K562 (cell line): ENCODE data around the gene PYGO2. TPM values are rescaled to one million over a fixed set of nuclear protein-coding genes. Genes with fewer than 3 reads are reported as not detected.
A peak's percentile ranks its signal among the peaks of the same experiment; 100 is the strongest.

Experiments
- CHD1 ChIP-seq: fragments of 200-600 bp; sonication (generic); IDR thresholded peaks from one replicate; pipeline ENCODE4 v1.6.1; 2012; ENCODE audit warnings: mild to moderate bottlenecking, moderate library complexity, low read length, inconsistent platforms
- COPS2 ChIP-seq: fragments of 450-650 bp; conservative IDR thresholded peaks from 2 replicates; pipeline ENCODE4 v1.6.1; 2016; ENCODE audit warnings: mild to moderate bottlenecking, moderate library complexity
- MEF2D ChIP-seq: conservative IDR thresholded peaks from 2 replicates; pipeline ENCODE4 v1.6.1; 2016; ENCODE audit warnings: low read depth, missing genetic modification characterization, missing compliant biosample characterization
- NCOA4 ChIP-seq: fragments of 450-650 bp; IDR thresholded peaks from 2 replicates; pipeline ENCODE4 v1.6.1; 2018; ENCODE audit warnings: mild to moderate bottlenecking; ENCODE audit not compliant: partially characterized antibody
- NFRKB ChIP-seq: fragments of 450-650 bp; IDR thresholded peaks from 2 replicates; pipeline ENCODE4 v1.6.1; 2016; ENCODE audit warnings: low read depth
- POU5F1 ChIP-seq: fragments of 150-350 bp; IDR thresholded peaks from 2 replicates; pipeline ENCODE4 v1.6.1; 2014; ENCODE audit warnings: borderline replicate concordance, low read length, low read depth, mild to moderate bottlenecking; ENCODE audit not compliant: partially characterized antibody
- RBFOX2 ChIP-seq: fragments of 200-400 bp; formaldehyde crosslinking; IDR thresholded peaks from 2 replicates; pipeline ENCODE4 v1.6.1; 2017; ENCODE audit warnings: low read depth, mild to moderate bottlenecking, low read length, moderate library complexity
- SP1 ChIP-seq: sonication (generic); formaldehyde crosslinking; IDR thresholded peaks from 2 replicates; pipeline ENCODE4 v1.8.1; 2022; ENCODE audit warnings: mild to moderate bottlenecking, missing genetic modification reagents
- TRIM28 ChIP-seq: fragments of 450-650 bp; IDR thresholded peaks from 2 replicates; pipeline ENCODE4 v1.6.1; 2017
- polyA plus RNA-seq, 8 experiments: library from polyadenylated mRNA; depleted of rRNA in 4 of 8; stranded (reverse) in 5 of 8; unstranded in 3 of 8; fragments of >200 nt; fragmentation: Nextera tagmentation in 2 of 8; fragmentation: Illumina TruSeq in 1 of 8; extraction: Ambion mirVana in 2 of 8; extraction: Trizol in 1 of 8; gene quantifications; 2 replicates each; pipeline versions ENCODE4 v1.2.1 to v1.2.3, GENCODE V29; 2011 to 2014; ENCODE audit warnings: inconsistent platforms in 1 of 8, missing spikeins in 1 of 8
- total RNA-seq, 7 experiments: library from RNA; depleted of rRNA in 6 of 7; stranded (reverse); fragments of >200 nt in 6 of 7; fragmentation: Illumina TruSeq in 2 of 7; extraction: Trizol in 2 of 7; gene quantifications; 2 replicates each; pipeline versions ENCODE4 v1.2.1 to v1.2.3, GENCODE V29; 2011 to 2021; ENCODE audit warnings: low replicate concordance in 1 of 7
- TF ChIP-seq, protein P1 (sequence below): fragments of 450-650 bp; conservative IDR thresholded peaks from 2 replicates; pipeline ENCODE4 v1.6.1; 2016; ENCODE audit warnings: missing genetic modification characterization, low read depth, mild to moderate bottlenecking, control low read depth, missing compliant biosample characterization
- TF ChIP-seq, protein P2 (sequence below): sonication (generic); formaldehyde crosslinking; IDR thresholded peaks from 2 replicates; pipeline ENCODE4 v1.8.1; 2023; ENCODE audit warnings: missing genetic modification reagents, mild to moderate bottlenecking, borderline replicate concordance
- TF ChIP-seq, protein P3 (sequence below), 2 experiments: fragments of 450-650 bp; IDR thresholded peaks; 2 replicates each; pipeline ENCODE4 v1.6.1; 2016; ENCODE audit warnings: mild to moderate bottlenecking in 2 of 2, borderline replicate concordance in 1 of 2, low read depth in 1 of 2, moderate library complexity in 1 of 2

The PYGO2 gene
- total and polyA plus RNA-seq, 9 of the 15 experiments (the other 6 are each of a cell fraction or from before 2014, with no cell fraction given): 8.3 to 36.2 (median 18.2) TPM

DNA sequence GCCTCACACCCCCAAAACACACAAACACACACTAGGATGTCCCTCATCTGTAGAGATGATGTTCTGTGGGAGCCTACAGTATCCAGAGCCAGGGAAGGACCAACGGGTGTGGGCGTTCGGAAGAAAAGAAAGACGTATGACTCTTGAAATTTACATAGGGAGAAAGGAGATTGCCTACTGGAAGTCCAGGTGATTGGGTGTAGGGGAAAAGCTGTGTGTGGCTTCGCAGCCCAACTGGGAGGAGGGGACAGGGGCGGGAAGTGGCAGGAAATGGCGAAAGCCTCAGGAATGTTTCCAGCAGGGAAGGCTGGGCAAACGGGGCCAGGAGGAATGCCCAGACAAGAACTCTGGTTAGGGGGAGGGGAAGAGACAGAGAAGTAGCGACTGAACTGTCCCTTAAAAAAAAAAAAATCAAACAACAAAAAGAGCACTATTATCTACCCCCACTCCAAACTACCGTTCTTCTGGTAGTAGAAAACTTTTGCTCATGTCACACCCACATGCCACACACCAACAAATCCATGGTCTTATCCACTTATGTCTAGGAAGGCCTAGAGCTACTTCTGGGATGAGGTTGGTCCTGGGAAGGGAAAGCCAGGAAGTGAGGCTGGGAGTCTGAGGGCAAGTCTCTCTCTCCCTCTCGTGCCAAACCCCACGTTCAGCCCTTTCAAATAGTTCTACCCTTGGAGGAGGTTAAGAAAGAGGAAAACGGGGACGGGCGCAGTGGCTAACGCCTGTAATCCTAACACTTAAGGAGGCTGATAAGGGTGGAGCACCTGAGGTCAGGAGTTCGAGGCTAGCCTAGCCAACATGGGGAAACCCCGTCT lies 11.1 kb upstream of the PYGO2 start (continued):
- TF ChIP-seq, protein P1, sequence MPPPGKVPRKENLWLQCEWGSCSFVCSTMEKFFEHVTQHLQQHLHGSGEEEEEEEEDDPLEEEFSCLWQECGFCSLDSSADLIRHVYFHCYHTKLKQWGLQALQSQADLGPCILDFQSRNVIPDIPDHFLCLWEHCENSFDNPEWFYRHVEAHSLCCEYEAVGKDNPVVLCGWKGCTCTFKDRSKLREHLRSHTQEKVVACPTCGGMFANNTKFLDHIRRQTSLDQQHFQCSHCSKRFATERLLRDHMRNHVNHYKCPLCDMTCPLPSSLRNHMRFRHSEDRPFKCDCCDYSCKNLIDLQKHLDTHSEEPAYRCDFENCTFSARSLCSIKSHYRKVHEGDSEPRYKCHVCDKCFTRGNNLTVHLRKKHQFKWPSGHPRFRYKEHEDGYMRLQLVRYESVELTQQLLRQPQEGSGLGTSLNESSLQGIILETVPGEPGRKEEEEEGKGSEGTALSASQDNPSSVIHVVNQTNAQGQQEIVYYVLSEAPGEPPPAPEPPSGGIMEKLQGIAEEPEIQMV (tag): no peak
- TF ChIP-seq COPS2: no peak
- TF ChIP-seq, protein P2, sequence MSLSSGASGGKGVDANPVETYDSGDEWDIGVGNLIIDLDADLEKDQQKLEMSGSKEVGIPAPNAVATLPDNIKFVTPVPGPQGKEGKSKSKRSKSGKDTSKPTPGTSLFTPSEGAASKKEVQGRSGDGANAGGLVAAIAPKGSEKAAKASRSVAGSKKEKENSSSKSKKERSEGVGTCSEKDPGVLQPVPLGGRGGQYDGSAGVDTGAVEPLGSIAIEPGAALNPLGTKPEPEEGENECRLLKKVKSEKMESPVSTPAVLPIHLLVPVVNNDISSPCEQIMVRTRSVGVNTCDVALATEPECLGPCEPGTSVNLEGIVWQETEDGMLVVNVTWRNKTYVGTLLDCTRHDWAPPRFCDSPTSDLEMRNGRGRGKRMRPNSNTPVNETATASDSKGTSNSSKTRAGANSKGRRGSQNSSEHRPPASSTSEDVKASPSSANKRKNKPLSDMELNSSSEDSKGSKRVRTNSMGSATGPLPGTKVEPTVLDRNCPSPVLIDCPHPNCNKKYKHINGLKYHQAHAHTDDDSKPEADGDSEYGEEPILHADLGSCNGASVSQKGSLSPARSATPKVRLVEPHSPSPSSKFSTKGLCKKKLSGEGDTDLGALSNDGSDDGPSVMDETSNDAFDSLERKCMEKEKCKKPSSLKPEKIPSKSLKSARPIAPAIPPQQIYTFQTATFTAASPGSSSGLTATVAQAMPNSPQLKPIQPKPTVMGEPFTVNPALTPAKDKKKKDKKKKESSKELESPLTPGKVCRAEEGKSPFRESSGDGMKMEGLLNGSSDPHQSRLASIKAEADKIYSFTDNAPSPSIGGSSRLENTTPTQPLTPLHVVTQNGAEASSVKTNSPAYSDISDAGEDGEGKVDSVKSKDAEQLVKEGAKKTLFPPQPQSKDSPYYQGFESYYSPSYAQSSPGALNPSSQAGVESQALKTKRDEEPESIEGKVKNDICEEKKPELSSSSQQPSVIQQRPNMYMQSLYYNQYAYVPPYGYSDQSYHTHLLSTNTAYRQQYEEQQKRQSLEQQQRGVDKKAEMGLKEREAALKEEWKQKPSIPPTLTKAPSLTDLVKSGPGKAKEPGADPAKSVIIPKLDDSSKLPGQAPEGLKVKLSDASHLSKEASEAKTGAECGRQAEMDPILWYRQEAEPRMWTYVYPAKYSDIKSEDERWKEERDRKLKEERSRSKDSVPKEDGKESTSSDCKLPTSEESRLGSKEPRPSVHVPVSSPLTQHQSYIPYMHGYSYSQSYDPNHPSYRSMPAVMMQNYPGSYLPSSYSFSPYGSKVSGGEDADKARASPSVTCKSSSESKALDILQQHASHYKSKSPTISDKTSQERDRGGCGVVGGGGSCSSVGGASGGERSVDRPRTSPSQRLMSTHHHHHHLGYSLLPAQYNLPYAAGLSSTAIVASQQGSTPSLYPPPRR (CRISPR knock-in tag): 0 out of 2 replicates have a peak, but pooled peaks have one; percentile 73
- no peak for TF ChIP-seq RBFOX2
- TF ChIP-seq CHD1: peak; percentile 72
- TF ChIP-seq TRIM28: no peak
- no peak for TF ChIP-seq SP1
- no peak for TF ChIP-seq POU5F1
- TF ChIP-seq MEF2D: no peak
- no peak for TF ChIP-seq NCOA4
- peak; percentile 77 for TF ChIP-seq NFRKB
- TF ChIP-seq, protein P3, sequence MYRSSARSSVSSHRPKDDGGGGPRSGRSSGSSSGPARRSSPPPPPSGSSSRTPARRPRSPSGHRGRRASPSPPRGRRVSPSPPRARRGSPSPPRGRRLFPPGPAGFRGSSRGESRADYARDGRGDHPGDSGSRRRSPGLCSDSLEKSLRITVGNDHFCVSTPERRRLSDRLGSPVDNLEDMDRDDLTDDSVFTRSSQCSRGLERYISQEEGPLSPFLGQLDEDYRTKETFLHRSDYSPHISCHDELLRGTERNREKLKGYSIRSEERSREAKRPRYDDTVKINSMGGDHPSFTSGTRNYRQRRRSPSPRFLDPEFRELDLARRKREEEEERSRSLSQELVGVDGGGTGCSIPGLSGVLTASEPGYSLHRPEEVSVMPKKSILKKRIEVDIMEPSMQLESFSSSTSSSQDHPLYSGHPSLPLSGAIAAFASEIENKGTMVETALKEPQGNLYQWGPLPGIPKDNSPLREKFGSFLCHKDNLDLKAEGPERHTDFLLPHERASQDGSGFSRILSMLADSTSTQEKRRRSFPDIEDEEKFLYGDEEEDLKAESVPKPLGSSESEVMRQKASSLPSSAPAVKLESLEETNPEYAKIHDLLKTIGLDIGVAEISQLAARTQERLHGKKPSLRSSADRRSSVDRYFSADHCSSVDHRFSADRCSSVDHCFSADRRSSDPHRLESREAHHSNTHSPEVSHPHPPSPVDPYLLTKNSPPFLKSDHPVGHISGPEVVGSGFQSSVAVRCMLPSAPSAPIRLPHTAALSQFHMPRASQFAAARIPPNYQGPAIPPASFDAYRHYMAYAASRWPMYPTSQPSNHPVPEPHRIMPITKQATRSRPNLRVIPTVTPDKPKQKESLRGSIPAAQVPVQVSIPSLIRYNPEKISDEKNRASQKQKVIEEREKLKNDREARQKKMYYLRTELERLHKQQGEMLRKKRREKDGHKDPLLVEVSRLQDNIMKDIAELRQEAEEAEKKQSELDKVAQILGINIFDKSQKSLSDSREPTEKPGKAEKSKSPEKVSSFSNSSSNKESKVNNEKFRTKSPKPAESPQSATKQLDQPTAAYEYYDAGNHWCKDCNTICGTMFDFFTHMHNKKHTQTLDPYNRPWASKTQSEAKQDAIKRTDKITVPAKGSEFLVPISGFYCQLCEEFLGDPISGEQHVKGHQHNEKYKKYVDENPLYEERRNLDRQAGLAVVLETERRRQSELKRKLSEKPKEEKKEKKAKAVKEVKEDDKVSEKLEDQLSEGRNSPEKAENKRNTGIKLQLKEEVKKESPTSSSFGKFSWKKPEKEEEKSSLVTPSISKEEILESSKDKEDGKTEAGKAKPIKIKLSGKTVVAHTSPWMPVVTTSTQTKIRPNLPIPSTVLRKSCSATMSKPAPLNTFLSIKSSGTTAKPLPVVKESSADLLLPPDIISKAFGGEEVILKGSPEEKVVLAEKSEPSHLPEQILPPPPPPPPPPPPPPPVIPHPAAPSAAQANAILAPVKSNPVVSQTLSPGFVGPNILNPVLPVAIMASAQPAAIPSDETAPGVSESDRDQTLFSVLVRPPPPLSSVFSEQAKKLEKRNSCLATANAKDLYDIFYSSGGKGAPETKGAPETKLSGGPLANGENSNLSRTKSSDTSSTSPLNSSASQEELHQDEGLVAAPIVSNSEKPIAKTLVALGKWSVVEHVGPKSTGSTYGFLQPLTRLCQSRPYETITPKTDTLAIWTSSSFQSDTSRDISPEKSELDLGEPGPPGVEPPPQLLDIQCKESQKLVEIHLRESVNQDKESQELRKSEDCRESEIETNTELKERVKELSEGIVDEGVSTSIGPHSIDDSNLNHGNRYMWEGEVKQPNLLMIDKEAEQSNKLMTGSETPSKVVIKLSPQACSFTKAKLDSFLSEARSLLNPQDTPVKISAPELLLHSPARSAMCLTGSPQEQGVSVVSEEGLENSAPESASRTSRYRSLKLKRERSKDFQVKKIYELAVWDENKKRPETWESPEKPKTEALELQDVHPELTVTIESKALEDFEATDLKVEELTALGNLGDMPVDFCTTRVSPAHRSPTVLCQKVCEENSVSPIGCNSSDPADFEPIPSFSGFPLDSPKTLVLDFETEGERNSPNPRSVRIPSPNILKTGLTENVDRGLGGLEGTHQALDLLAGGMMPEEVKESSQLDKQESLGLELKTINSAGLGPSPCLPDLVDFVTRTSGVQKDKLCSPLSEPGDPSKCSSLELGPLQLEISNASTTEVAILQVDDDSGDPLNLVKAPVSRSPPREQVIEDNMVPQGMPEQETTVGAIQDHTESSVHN (IDR thresholded peaks at IDR 0.05; ENCODE audit: borderline replicate concordance in 1 of 2, low read depth in 1 of 2): no peak
